C4-2B (cell line): ENCODE measurements around the gene CIT.

ENCODE experiments used
- ZFX ChIP-seq: fragments of 450-650 bp; IDR thresholded peaks from 2 replicates; pipeline ENCODE4 v1.6.1; 2017
- TF ChIP-seq, protein P1 (sequence below): fragments of 450-650 bp; conservative IDR thresholded peaks from 2 replicates; pipeline ENCODE4 v1.5.1; 2017; ENCODE audit warnings: mild to moderate bottlenecking

GRCh38 chr12:119713551-119714031 is 163.5 kb downstream of the CIT start:
- TF ChIP-seq, protein P1, sequence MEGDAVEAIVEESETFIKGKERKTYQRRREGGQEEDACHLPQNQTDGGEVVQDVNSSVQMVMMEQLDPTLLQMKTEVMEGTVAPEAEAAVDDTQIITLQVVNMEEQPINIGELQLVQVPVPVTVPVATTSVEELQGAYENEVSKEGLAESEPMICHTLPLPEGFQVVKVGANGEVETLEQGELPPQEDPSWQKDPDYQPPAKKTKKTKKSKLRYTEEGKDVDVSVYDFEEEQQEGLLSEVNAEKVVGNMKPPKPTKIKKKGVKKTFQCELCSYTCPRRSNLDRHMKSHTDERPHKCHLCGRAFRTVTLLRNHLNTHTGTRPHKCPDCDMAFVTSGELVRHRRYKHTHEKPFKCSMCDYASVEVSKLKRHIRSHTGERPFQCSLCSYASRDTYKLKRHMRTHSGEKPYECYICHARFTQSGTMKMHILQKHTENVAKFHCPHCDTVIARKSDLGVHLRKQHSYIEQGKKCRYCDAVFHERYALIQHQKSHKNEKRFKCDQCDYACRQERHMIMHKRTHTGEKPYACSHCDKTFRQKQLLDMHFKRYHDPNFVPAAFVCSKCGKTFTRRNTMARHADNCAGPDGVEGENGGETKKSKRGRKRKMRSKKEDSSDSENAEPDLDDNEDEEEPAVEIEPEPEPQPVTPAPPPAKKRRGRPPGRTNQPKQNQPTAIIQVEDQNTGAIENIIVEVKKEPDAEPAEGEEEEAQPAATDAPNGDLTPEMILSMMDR = no peak
- TF ChIP-seq ZFX = no peak
